ENCODE results near the gene TEX51.

GRCh38 chr2:126859631-126860030 lies 39.1 kb upstream of the TEX51 start:
- no peak for TF ChIP-seq CTCF (IDR thresholded peaks at IDR 0.05 in 2 of 3, conservative IDR thresholded peaks at IDR 0.05 in 1 of 3; ENCODE audit: borderline replicate concordance in 1 of 3, insufficient read depth in 1 of 3, low read depth in 2 of 3, low read length in 2 of 3)
- no peak for TF ChIP-seq POLR2AphosphoS5 (IDR thresholded peaks at IDR 0.05; ENCODE audit: low read depth, low read length)
- no peak for TF ChIP-seq CEBPB (IDR thresholded peaks at IDR 0.05; ENCODE audit: low read depth)
- no peak for TF ChIP-seq EZH2phosphoT487 (IDR thresholded peaks at IDR 0.05; ENCODE audit: borderline replicate concordance)
- TF ChIP-seq FOSL1 (IDR thresholded peaks at IDR 0.05; ENCODE audit: low read depth): no peak
- TF ChIP-seq EZH2 (IDR thresholded peaks at IDR 0.05): no peak
- TF ChIP-seq EGR1 (IDR thresholded peaks at IDR 0.05; ENCODE audit: low read depth): no peak
- no peak for TF ChIP-seq MAX (IDR thresholded peaks at IDR 0.05)
- TF ChIP-seq REST (IDR thresholded peaks at IDR 0.05; ENCODE audit: low read depth): no peak
- no peak for TF ChIP-seq ATF3 (IDR thresholded peaks at IDR 0.05)
- TF ChIP-seq JUND (IDR thresholded peaks at IDR 0.05): no peak

All from HCT116 (cell line).